GM19395 (cell line): ENCODE results near the gene HEXD.
A peak's percentile ranks its signal among the peaks of the same experiment; 100 is the strongest.
"Not testable (repeated sequence)": the region's sequence is repeated elsewhere in the genome, so short reads cannot be mapped to it uniquely, and the experiment has no call there.

ENCODE experiments used
- ATAC-seq: cut with Tn5 transposase; IDR thresholded peaks from one replicate; pipeline ENCODE4 v1.9.1; 2021; ENCODE audit warnings: mild to moderate bottlenecking, moderate library complexity; ENCODE audit not compliant: unreplicated experiment

Gene HEXD

DNA sequence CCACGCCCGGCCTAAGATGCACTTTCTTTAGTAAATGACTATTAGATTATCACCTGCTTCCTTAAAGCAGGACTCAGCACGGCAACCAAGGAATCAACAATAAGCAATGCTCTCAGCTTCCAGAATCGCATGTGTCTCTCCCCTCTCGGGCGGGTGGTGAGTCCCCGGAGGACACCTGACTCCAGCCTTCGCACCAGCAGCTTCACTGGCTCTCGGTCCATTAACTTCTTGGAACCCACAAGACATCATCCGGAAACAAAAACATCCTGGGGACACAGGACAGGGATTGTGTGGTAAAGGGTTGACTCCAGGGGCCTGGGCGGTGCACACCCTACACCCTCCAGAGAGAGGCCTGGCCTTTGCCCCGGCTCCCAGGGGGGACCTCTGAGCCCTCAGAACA, 23.9 kb upstream of the HEXD start:
- ATAC-seq, result no peak

DNA sequence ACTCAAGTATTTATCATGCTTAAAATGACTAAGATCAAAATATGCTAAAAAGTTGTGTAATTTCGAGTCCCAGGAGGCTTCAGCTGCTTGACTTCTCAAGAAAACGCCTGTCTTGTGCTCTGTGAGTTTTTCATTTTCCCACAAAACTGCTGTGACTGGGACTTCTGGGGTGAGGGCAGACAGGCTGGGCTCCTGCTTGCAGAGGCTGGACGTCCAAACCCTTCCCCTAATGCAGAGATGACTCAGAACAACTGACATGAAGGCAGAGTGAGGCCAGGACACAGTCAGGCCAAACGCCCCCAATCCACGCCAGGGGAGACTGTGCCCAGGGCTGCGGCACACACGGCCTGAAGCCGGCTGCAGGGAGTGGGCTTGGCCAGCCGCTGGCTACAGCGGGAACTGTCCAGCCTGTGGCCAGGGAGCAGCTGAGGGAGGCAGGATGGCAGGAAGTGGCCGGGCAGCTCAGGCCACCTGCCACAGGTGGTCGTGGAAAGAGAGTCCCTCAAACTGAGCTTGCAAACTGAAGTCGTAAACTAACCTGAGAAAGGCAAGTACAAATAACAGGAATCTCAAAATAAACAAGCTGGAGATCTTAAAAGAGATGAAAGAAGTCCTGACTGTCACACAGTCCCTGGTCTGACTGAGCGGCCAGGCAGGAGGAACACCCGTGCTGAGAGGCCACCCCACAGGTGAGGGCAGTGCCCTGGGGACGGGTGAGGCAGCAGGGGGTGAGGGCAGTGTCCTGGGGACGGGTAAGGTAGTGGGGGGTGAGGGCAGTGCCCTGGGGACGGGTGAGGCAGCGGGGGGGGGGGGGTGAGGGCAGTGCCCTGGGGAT, 21.3 kb upstream of the HEXD start:
- ATAC-seq, result no peak

DNA sequence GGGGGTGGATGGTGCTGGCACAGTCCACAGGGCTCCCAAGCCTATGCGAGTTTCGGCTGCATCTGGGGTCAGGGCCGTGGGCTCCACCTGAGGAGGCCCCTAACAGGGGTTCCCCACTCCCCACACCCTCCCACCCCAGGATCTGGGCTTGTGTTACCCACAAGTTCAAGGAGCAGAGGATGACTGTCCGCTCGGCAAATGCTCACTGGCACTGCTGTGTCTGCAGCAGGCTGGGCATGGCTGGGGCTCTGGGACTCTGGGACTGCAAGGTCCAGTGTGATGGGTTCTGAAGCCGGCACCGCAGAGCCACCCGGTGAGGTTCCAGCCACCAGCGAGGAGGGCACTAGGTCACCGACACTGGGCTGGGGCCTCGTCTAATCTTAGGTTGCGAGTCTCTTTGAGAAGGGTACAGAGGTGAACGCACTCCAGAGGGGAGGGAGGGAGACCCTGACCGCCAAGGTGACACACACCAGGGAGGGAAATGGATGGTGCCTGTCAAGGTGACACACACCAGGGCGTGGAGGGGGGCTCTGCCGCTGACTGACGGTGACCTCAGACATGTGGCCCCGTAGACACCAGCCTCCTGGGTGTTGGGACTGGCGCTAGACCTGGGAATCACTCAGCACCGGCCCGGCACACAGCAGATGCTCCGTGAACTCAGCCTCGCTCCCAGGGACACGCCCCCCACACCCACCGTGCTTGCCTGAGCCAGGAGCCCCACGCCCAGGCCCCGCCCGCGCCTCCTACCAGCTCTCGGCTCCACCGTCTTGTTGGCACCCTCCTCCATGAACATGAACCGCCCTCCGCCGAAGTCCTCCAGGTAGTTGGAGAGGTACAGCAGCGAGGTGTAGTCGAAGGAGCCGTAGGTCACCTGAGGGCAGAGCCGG, 20.5 kb upstream of the HEXD start:
- no peak for ATAC-seq

DNA sequence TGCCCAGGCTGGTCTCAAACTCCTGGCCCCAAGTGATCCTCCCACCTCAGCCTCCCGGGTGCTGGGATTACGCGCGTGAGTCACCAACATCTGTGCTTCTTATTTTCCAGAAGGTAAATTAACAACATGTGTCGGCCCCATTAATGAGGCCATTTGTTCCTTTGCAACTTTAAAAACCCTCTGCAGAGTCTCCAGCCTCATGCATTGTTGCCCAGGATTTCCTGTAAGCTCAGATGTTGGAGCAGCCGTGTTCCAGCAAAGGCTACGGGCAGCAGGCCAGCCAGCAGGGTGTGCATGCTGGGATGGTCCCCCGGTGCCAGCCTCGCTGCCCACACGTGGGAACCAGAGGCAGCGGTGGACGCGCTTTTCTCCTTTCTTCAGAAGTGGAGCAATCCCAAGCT, 19.1 kb upstream of the HEXD start:
- ATAC-seq, result no peak

DNA sequence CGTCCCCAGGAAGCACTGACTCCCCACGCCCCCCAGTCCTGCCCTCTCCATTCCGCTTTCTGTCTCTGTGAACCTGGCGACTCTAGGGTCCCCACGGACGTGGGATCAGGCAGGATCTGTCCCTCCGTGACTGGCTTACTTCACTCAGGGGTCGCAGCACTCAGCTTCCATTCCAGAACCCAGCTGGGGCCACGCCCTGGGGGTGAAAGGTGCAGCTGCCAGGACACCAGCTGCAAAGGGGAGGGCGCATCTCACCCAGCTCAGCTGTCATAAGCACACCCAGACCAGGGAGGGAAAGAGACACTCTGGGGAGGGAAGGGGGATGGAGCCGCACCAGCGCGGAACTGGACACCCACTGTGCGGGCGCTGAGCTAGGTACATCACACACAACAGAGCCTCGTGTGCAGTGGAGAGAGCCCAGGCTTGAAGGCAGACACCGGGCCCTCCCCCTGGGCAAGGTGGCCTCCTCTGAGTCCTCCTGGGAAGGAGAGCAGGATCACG, 18.5 kb upstream of the HEXD start:
- no peak for ATAC-seq

DNA sequence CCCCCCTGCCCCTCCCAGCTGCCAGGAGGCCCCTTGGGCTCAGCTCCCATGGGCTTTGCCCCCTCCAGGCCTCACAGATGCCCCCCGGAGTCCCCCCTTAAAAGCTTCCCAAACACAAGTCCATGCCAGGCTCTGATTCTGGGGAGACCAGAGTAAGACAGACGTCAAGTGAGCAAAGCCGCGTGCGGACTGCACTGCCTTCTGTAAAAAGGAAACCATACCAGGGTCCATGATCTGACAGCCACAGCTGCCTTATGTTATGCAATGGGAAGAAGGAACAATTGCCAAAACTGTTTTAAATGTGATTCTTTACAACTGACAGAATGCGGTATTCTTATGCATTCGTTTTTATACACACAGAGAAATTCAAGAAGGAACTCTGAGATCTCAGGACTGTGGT, 17.9 kb upstream of the HEXD start:
- no peak for ATAC-seq

DNA sequence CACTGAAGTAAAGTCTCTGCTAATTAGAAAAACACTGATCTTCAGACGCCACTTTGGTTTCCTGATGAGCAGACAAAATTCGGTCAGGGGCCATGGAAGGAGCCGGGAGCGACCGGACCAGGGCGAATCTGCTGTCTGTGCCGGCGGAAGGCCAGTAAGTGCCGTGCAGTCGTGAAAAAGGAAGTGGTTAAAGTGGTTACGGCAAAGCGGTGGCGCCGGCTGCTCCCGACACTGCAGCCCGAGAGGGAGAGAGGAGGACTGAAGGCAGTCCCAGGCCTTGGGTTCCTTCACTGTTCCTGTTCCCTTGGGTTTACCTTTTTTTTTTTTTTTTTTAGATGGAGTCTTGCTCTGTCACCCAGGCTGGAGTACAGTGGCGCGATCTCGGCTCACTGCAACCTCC, 17.3 kb upstream of the HEXD start:
- peak; percentile 65 for ATAC-seq

DNA sequence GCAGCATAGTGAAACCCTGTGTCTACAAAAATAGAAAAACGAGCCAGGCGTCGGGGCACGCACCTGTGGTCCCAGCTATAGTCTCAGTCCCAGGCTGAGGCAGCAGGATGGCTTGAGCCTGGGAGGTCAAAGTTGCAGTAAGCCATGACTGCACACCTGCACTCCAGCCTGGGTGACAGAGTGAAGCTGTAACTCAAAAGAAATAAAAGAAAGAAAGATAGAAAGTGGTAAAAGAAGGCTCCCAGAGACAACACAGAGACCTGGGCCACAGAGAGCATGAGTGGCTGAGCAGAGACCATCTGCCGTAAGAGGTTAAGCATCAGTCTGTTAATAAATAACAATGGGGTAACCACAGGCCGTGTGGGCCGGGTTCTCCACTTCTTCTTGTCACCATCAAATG, 15.3 kb upstream of the HEXD start:
- peak; percentile 78 for ATAC-seq

DNA sequence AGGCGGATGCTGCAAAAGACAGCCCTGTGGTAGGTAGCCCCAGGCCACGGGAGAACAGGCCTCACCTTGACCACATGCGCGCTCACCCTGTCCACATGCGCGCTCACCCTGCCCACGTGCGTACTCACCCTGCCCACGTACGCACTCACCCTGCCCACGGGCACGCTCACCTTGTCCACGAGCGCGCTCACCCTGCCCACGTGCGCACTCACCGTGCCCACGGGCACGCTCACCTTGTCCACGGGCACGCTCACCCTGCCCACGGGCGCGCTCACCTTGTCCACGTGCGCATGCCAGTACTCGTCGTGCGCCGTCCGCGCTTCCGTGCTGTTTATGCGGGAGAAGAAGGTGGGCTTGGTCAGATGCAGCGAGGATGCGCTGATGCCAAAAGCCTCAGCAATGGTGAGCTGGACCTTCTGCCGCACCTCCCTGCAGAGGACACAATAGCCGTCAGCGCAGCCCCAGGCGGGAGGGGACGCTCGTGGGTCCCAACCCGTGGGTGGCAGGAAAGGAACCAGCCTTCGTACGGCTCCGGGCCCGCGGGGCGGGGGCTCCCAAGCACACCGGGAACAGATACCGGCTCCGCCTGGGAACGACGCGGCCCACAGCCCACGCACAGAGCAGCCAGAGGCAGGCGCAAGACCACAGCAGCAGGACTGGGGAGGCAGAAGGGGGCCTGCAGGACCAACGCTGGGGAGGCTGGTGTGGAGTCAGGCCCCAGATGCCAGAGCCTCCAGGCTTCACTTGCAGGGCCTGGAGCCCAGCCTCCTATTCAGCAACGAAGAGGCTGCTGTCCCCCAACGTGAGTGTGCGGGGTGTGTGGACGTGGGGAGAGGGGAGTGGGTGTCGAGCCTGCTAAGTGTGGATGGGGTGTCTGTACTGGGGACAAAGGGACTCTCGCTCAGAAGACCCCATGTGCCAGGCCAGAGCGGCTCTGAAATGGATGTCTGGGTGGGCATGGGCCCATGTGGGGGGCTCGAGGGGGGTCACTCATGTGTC, 14.2 kb upstream of the HEXD start:
- ATAC-seq, result no peak

DNA sequence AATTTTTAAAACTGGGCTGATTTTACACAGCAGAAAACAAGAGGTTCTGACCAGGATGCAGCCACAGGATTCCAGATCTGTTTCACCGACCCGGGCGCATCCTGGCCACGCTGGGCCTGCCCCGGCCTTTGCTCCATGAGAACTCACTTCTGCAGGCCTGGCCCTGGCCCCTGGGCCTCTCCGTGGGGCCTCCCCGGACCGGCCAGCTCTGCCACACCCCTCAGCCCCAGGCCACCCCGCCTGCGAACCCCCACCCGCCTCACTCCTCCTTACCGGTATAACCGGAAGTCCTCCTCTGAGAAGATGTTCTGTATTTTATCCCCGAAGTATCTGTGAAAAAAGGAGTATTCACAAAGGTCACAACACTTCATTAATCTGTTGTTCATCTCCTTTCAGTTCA, 13.1 kb upstream of the HEXD start:
- ATAC-seq, result no peak

DNA sequence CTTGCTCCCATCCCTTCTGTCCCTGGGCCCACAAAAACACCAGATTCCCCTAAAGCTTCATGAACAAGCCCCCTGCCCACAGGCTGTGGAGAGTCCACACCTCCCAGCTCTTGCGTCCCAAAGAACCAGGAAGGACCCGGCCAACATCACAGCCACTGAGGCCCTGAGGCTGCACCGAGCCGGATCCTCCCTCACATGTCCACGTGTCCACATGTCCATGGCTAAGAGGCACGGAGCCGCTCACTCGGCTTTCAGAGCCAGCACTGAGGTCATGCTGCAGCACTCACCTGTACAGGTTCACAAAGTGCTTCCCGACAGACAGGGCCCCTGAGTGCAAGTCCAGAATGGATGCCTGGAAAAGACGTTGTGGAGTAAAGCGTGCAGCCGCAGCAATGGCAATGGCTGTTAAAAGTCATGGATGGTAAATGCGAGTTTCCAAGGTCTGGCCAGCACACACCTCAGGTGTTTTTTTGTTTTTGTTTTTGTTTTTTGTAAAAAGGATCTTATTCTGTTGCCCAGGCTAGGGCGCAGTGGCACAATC, 11.9 kb upstream of the HEXD start:
- ATAC-seq, result no peak

DNA sequence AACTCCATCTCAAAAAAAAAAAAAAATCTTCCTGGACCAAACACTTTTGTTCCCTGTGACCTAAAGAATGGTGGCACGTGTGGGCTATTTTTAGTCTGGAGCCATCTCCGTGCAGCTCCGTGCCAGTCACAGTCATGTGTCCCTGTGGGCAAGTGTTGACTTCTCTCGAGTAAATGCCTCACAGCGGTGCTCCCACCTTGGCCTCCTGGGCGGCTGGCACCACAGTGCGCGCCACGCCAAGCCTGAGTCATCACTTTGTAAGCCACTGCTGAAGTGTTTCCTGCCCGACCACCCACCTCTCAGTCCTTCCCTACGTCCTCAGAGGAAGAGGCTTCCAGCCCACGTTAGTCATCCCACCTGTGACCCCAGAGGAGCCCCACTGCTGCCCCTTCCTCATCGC, 10.9 kb upstream of the HEXD start:
- ATAC-seq, result no peak

DNA sequence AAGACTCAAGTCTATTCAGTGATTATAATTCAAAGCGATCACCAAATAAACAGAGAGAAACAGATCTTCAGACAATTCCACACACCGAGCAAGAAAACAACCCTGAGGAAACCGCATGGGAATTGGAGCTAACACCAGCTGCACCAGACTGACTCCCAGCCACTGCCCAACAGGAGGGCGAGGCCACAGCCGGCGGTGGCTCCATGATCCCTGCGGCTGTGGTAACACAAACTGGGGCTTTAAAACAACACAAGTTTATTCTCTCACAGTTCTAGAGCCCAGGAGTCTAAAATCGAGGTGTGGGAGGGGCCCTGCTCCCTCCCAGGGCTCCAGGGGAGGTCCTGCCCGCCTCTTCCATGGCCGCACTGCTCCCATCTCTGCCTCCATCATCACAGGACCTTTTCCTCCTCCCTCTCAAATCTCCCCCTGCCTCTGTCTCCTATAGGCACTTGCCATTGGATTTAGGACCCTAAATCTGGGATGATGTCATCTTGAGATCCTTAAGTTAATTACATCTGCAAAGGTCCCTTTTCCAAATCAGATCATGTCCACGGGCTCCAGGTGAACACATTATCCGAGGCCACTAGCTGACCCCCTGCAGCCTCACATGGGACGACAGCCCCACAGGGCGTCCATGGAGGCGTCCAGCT, 9.7 kb upstream of the HEXD start:
- ATAC-seq, result no peak

DNA sequence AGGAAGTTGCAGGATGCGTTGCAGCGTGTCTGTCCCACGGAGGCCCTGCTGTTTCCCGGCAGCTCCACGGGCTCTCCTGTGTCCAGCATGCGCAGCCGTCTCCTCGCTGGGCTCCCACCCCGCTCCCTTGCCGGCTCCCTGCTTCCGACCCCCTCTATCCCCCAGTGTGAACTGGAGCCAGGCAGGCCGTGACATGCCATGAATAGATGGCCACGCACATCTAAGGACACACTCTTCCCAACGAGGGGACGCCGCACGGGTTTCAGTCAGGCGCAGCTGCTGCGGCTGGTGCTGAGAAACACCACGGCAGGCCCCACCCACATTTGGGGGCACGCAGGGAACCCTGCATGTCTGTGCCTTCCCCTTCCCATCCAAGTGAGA, 9.2 kb upstream of the HEXD start:
- ATAC-seq, result no peak

DNA sequence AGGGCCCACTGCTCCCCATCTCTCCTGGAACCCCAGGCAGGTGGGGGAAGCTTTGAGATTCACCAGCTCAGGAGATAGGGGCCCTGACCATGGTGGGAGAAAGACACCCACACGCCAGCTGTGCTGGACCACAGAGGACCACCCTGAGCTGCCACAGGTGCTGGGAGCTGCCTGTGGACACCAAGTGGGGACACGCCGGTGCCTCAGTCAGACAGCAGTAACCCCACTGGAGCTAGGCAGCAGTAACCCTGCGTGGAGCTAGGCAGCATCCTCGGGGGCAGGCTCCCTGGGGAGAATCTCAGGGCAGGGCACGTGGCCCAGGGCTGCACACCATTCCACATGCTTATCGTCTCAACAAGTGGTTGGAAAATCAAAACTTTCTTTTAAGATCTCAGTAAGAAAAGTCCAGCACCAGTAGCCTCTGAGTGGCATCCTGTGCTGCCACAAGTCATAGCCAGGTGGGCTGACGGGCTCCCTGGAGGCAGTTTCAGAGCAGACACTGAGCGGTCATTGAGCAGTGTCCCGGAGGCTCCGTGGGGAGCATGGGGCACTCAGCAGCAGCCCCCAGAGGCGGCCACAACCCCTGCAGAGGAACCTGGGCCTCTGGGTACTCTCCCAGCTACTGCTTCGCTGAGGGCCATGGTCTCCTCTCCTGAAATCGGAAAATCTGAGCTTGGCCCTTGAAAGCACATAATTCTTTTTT, 8.0 kb upstream of the HEXD start:
- ATAC-seq, result no peak

DNA sequence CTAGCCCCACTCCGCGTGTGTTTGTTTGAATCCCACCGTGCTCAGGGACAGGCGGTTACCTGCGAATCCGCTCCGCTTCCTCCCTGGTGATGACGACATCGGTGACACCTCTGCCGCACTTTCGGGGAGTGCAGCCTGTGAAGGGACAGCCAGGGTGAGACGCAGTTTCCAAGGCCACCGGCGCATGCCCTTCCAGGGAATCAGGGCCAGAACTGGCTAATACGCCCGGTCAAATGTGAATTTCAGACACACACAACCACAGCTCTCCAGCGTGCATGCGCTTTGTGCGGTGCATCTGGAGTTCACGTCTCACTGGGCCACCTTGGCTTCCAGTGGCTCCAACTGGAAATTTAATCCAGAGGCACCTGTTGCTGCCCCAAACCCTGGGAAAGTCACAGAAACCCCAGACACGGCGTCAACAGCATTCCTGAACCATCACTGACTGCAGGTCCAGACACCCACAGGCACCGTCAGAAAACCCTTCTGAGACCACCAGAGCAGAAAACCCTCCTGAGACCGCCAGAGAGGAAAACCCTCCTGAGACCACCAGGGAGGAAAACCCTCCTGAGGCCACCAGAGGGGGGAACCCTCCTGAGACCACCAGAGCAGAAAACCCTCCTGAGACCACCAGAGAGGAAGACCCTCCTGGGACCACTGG, 6.6 kb upstream of the HEXD start:
- ATAC-seq, result no peak

DNA sequence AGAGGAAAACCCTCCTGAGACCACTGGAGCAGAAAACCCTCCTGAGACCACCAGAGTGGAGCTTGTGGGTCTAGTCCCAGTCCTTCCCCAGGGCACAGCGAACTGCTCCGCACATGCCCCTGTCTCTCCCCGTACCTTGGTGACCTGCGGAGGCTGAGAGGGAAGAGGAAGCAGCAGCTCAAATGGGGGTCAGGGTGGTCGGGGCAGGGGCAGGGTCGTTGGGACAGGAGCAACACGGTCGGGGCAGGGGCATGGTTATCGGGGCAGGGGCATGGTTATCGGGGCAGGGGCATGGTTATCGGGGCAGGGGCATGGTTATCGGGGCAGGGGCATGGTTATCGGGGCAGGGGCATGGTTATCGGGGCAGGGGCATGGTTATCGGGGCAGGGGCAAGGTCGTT, 6.1 kb upstream of the HEXD start:
- ATAC-seq, result not testable (repeated sequence)

DNA sequence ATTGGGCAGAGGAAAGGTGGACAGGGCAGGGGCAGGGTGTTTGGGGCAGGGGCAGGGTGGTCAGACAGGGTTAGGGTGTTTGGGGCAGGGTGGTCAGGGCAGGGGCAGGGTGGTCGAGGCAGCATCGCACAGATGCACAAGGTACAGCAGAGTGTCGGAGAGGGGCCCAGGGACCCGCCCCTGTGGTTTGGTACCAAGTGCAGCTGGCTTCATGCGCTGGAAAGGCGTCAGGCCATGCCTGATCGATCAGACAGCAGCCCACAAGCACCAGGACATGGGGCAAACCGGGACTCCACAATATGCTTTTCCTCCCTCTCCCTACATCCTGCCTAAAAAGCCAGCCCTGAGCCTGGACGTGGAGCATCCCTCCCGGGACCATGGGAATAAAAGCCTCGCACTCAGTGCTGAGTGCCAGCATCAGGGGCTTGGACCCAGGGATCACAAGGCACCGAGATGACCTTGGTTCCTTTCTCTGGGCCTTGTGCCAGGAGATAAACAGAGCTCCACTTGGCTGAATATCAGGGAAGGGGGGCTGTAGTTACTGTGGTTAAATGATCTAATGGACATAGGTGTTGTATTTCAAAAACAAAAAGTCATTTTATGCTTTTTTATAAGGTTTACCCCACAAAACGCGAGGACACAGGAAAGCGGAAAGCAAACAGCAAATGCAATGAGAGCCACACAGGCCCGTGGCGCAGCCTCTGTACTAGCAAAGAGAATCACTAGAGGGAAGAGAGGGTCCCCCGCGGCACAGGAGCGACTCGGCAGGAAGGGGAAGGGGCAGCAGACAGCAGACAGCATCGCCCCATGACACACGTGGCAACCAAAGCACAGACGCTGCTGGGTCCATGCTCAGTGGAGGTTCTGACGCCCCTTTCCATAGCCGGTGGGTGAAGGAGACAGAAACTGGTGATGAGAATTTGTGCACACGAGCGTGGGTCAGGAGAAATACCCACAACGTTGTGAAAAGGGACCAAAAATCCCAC, 5.3 kb upstream of the HEXD start:
- no peak for ATAC-seq
